ENCODE data around the gene KCNJ6. TPM values are rescaled to one million over a fixed set of nuclear protein-coding genes. Genes with fewer than 3 reads are reported as not detected.

Gene KCNJ6
- total and polyA plus RNA-seq, 9 of the 15 experiments (the other 6 are each of a cell fraction or from before 2014, with no cell fraction given): 0.06 to 0.21 (median 0.13) TPM; not detected in 1

DNA sequence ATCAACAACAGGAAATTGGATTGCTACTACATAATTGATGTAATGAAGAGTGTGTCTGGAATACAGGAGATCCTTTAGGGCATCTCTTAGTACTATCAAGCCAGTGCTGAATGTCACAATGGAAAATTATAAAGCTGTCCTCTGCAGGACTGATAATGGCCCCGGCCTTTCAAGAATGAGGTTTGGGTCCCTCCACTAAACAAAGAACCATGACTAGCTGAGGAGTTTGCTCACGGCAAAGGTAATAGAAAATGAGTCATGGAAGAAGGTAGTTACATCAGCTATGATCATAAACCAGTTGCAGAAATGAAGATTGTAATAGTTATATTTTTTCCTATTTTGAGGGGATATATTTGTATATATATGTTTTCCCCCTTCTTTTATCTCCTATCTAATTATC is 145.8 kb downstream of the KCNJ6 start:
- Histone ChIP-seq H3K4me3 (no peak overlapping the region), H3K79me2 (ENCODE audit: control insufficient read depth, insufficient read depth, low read length) (no peaks in the 10 kb centered on the region), H4K20me1 (replicated peaks; ENCODE audit: control insufficient read depth, insufficient read depth, low read length) (0 out of 2 replicates have a peak, but pooled peaks cover 3% of the 10 kb centered on the region), H2AFZ (ENCODE audit: low read depth, low read length) (no peak overlapping the region), H3K27me3 (ENCODE audit: control insufficient read depth in 2 of 2, insufficient read depth in 2 of 2, low read length in 2 of 2) (peaks cover 0 to 9% of the 10 kb centered on the region in 2 experiments; a peak in 2 of 5 replicates), H3K4me1 (replicated peaks in 1 of 2; ENCODE audit: control insufficient read depth in 2 of 2, insufficient read depth in 2 of 2, low read length in 2 of 2) (no peaks in the 10 kb centered on the region), H3K9ac (ENCODE audit: insufficient read depth in 1 of 2, low read depth in 2 of 2, low read length in 2 of 2) (no peak overlapping the region), H3K9me1 (ENCODE audit: control insufficient read depth, insufficient read depth, low read length) (no peaks in the 10 kb centered on the region), H3K4me2 (ENCODE audit: insufficient read depth, low read length) (no peak overlapping the region), H3K36me3 (ENCODE audit: control insufficient read depth, insufficient read depth, low read length) (no peaks in the 10 kb centered on the region), H3K9me3 (replicated peaks; ENCODE audit: control insufficient read depth, insufficient read depth, low read depth, low read length) (no peaks in the 10 kb centered on the region), H3K27ac (ENCODE audit: extremely low read depth, low read depth, low read length) (no peak overlapping the region)
- ChIA-PET POLR2A (interaction anchor here (0.6 to 0.7 kb wide), 2 partner anchors 65 to 359 kb away, joined by 3 read pairs; no protein-coding TSS in a partner anchor), CTCF (ENCODE audit: low intra/inter-chr PET ratio) (no interaction called here)
- DNase-seq (ENCODE audit: extremely low read depth in 1 of 4, low spot score in 3 of 4) (no peak), FAIRE-seq (no peak), ATAC-seq (no peak)
- no TSS peak for BruUV-seq (replicated peaks)
- in situ Hi-C loops (cut with MboI) (no loop called here), intact Hi-C loops (cut with micrococcal nuclease) (no loop called here)
- 4% methylated on average over 2 of the region's 2 CpGs for WGBS (ENCODE audit: insufficient coverage, low coverage, missing lambda C conversion rate)
- TF ChIP-seq TFAM (CRISPR knock-in tag; conservative IDR thresholded peaks at IDR 0.05) (no peak), RREB1 (CRISPR knock-in tag; IDR thresholded peaks at IDR 0.05) (no peak), EGR1 (conservative IDR thresholded peaks at IDR 0.05) (no peak), SLC30A9 (CRISPR knock-in tag; IDR thresholded peaks at IDR 0.05) (no peak), ZNF23 (CRISPR knock-in tag; IDR thresholded peaks at IDR 0.05) (no peak), ZC3H8 (IDR thresholded peaks at IDR 0.05) (no peak), TRIM25 (IDR thresholded peaks at IDR 0.05; ENCODE audit: borderline replicate concordance) (no peak), ADNP (tag; IDR thresholded peaks at IDR 0.05) (no peak), RFX7 (CRISPR knock-in tag; IDR thresholded peaks at IDR 0.05) (no peak), YY1 (IDR thresholded peaks at IDR 0.05; ENCODE audit: borderline replicate concordance in 1 of 3, control insufficient read depth in 1 of 3, extremely low read depth in 1 of 3, insufficient read depth in 3 of 3, insufficient read length in 1 of 3, insufficient replicate concordance in 2 of 3, low read depth in 1 of 3, low read length in 2 of 3) (no peak), CLOCK (CRISPR knock-in tag; IDR thresholded peaks at IDR 0.05; ENCODE audit: borderline replicate concordance) (no peak)

Measured in K562 (cell line).